Measurements from ENCODE around the gene FBXO36.
"Not testable (repeated sequence)": the region's sequence is repeated elsewhere in the genome, so short reads cannot be mapped to it uniquely, and the experiment has no call there.

The FBXO36 gene, protein sequence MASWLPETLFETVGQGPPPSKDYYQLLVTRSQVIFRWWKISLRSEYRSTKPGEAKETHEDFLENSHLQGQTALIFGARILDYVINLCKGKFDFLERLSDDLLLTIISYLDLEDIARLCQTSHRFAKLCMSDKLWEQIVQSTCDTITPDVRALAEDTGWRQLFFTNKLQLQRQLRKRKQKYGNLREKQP

DNA sequence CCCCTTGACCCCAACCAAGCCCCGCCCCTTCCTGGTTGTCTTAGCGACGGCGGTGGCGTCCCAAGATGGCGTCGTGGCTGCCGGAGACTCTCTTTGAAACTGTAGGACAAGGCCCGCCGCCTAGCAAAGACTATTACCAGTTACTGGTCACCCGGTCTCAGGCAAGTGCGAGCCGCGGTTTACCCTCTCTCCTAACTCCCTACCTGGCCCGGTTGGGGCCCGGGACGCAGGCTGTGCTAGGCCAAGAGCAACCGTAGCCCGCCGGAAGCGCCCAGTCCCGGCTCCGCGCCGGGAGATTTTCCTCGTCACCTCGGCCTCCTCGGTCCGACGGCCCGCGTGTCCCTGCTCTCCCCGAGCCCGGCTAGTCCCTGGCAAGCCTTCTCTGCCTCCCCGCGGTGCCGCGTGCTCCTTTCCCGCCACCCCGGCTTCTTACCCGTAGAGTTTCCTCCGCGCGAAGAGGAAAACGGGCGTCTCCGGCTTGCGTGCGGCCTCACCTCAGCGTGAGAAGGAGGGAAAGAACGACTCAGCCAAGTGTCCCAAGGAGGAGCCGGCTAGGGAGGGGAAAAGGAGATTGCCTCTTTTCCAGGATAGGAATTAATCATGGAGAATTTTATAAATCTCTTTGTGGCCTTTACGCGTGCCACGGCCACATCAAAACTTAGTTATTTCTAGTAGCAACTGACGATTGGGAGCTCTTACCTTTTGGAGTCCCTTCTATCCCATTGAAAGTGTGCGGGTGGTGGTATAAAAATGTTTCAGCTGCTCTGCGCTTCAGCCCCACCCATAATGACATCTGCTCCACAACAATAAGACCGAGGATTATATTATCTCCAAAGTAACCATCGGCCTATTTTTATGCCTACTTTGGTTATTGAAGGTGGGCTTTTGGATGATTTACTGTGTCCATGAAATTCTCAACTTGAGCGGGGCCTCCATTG, at the start of gene FBXO36:
FBXO36 (plus strand) TSS at position 55 of the 938 bp plus-strand sequence; CDS start at position 66, 11 bp downstream.
- DNase-seq = peak; percentile 51

DNA sequence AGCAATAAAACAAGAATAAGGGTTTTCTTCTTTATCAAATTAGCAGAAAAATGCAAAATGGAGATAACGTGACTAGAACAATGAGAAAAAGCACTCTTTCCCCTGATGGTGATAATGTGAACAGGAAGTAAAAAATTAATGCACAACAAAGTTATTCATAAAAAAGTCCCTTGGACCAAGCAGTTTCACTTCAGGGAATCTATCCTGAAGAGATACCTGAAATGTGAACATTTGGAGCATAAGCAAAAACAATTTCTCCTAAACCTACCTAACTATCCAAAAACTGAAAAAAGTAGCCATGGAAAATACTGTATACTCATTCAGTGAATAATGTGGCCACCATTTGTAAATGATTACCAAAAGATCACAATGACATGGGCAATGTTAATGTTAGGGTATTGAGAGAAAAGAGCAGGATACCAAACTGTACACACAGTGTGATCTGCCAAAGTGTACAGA, 49.2 kb upstream of the FBXO36 start:
- DNase-seq = no peak

DNA sequence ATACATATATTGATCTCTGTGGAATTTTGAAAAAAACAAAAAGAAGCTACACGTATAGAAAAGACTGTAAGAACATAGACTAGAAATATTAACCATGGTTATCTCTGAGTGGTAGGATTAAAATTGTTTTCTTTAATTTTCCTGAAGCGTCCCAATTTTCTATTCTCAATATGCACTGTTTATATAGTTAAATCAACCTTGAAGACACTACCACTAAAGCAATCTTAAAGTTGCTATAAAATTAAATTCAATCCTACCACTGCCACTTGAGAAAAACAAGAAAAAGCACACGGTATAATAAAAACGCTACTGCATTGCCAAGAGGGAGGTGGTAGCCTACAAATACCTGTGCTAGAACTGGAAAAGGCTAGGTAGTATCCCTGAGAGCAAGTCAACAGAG, 47.7 kb upstream of the FBXO36 start:
- DNase-seq = no peak

DNA sequence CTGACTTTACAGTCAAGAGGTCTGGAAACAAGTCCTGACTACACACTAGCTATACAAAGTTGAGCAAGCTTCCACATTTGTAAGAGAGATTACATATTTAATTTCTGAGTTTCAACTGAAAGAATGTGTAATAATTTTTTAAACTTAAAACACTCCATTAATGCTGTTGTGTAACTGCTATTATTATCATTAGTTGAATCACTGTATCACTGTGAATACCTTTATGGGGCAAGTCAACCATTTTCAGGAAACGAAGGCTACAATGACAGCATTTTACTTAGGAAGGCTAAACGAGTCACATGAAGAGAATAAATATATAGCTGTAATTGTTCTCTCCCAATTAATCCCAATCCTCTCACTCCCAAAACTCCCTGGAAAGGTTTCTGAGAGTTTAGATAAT, 46.8 kb upstream of the FBXO36 start:
- DNase-seq = no peak

DNA sequence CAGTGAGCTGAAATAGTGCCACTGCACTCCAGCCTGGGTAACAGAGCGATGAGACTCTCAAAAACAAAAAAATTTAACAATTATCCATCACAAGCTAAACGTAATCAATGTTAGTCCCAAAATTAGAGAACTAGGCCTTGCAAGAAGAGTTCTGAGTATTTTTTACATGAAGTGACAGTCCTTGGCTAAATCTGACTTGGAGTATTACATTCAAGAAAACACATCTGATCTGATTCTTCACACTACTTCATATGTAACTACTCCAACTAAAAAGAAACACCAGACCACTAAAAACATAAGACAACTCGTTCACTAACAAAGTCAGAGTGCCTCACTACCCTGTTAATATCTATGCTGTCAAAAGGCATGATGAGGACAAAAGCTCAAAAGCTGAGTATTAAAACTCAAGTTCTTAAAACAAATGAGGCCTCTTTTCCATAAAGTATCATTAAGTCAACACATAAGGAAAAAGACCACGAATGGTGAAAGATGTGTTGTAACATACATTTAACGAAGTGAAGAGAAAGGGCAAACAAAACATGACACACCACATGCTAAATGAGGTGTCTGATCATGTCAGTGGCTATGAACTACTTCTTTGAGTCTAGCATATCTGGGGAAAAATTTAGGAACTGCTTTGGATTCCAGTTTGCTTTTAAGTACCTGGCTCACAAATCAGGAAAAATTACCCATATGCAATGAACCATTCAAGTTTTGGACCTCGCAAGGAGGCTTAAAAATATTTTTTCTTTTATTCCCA, 42.9 kb upstream of the FBXO36 start:
- no peak for DNase-seq

DNA sequence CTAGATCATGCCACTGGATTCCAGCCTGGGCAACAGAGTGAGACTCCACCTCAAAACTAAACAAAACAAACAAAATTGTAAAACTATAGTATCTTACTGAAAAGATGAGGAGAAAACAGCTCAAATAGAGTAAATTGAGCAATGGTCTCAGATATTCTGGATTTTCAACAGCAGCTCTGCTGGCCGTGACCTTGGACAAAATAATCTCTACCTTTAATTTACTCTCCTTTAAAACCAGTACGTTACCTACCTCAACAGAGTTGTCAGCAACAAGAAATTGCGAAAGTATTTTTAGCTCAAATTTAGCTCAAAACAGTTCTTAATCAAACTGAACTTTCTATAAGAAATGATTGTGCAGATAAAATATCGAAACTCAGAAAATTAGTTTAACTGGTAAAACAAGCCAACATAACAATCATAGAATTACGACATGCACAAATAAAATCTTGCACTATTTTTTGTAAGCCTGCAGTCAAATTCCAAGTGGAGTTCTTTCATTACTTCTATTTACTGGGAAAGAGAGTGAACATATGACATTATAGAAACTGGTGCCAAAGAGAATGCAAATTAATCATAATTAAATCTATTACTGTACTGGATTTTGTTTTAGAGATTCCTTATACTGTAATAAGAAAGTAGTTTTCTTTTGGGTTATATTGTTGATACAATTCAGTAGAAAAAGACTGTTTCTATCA, 41.3 kb upstream of the FBXO36 start:
- DNase-seq = no peak

DNA sequence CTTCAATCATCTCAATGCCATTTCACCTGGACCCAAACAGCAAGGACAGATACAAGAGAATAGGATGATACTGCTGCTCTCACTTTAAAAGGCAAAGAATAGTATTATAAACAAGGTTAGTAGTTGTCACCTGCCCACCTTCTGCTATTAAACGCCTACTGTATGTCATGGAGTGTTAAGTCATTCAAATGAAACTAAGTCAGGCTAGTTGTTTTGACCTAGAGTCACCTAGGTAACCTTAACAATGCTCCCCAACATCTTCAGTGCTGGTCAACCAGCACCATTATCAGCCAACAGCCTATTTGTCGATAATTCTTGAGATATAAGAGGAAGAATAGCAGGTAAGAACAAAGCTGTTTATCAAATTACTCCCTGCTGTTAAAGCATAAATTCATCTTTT, 39.7 kb upstream of the FBXO36 start:
- DNase-seq = no peak

DNA sequence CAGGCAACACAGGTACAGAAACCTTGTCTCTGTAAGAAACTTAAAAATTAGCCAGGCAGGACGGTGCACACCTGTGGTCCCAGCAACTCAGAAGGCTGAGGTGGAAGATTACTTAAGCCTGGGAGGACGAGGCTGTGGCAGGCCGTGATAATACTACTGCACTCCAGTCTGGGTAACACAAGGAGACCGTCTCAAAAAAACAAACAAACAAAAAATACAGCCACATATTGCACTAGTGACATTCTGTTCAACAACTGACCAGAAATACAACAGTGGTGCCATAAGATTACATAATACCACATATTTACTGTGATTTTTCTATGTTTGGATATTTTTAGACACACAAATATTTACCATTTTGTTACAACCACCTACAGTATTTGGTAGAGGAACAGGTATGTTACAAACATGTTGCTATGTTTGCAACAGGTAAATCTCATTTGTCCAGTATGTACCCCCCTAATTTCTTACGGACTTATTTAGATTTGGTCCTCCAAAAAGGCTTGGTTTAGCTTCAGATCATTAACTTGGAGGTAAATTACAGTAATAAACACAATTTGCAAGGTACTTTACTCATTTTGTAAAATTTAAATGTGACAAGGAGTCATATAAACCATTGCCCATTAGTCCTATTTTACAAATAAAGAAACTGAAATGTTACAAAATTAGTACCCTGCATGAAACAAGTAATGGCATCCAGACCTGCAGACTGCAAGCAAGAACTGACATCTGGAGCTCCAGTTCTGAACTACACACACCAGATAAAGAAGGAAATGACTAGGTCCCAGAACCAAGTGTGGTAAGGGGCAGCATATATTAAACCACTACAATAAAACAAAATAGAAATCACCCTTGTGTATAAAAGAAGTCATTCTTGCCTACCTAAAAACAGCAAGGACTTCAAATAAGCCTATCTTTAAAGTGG, 37.3 kb upstream of the FBXO36 start:
- no peak for DNase-seq

DNA sequence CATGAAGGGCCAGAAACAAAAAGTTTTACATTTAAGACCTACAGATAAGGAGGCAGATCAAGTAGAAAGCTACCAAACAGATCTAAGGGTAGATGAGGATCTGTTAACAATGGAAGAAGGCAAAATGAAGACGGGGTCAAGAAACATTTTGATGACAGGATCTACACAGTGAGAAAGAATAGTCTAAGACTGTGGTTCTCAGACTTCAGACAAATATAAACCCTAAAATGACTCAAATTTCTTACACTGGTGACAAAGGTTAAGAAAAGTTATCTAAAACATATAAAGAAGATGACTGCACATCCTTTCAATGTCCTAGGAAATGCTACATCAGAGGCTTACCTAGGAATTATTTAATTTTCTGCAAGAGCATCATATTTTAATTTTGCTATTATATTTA, 34.9 kb upstream of the FBXO36 start:
- DNase-seq = no peak

DNA sequence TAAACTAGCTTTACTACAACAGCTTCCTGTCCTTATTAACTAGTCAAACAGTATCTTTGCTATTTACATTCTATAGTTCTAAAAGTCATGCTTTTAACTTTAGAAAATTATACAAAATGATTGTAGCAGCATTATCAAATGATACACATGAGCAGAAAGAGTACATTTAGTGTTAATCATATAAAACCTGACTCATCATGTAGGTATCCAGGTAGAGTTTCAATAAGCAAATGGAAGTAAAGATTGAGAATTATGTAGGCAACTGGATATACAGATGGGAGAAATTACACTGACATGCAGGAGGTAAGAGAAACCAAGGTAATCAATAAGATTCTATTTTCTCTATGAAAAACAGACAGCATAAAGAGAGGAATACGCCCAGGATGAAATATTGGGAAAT, 34.3 kb upstream of the FBXO36 start:
- no peak for DNase-seq

DNA sequence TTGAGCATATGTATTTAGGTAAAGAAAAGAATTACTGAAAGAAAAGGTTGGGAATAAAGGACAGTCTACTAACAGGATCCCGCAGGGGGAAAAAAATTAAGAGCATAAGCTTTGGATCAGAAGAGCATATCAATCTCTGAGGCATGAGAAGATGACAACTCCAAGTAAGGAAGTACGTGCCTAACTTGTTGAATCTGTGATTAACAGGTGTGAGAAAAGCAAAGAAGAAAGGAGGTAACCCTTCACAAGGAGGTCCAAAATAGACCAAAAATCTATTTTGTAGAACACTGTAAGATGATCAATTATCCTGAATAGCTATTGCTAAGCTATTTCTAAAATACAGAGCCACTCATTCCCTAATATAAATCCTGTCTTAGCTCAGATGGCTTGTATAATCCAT, 33.3 kb upstream of the FBXO36 start:
- no peak for DNase-seq

DNA sequence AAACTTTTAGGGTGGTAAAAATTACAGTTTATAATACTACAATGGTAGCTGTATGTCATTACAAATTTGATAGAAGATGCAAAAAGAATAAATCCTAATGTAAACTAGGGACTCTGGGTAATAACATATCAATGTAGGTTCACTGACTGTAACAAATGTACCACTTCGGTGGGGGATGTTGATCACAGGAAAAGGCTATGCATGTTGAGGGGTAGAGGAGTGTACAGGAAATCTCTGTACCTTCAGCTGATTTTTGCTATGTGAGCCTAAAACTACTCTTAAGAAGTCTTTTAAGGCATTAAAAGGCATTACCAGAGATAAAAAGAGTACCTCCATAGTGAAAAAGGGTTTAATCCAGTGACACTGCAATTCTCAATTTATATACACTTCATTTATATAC, 25.4 kb upstream of the FBXO36 start:
- no peak for DNase-seq

DNA sequence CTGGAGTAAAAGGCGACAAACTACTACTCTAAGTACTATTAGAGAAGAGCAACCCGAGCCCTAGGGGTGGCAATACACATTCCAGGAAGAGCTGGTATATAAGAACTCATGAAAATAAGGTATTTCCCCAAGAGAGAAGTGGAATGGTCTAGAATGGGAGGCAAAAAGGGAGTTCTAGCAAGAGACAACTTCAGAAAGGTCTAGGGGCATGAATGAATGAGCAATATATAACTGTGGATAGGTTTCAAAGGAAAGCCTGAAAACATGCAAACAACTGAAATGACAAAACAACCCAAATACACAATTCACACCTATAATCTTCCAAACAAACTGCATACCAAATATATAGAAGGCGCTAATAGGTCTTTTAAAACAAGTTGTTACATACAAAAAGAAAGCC, 22.7 kb upstream of the FBXO36 start:
- DNase-seq = no peak

DNA sequence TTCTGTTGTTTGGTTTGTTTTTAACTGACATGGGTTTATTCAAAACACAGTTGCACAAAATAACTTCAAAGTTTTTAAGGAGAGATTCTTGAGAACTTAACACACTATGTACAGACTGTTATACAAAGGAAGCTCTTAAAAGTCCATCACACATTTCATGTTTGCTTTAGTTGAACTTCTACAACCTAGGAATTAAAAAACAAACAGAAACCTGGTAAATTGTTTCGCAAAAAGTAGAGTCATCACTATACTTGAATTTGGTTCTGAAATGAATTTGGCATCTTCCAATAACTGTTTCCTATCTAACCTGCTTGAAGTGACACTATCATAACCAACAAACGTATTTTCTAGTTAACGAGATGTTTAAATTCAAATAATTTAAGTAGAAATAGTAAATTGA, 22.3 kb upstream of the FBXO36 start:
- no peak for DNase-seq

DNA sequence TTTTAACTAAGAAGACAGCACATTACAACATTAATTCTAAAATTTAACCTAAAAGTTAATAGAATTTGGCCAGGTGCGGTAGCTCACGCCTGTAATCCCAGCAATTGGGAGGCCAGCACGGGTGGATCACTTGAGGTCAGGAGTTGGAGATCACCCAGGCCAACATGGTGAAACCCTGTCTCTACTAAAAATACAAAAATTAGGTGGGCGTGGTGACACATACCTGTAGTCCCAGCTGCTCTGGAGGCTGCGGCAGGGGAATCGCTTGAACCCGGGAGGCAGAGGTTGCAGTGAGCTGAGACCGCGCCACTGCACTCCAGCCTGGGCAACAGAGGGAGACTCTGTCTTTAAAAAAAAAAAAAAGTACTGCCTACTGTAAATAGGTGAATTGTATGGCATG, 21.8 kb upstream of the FBXO36 start:
- not testable (repeated sequence) for DNase-seq

DNA sequence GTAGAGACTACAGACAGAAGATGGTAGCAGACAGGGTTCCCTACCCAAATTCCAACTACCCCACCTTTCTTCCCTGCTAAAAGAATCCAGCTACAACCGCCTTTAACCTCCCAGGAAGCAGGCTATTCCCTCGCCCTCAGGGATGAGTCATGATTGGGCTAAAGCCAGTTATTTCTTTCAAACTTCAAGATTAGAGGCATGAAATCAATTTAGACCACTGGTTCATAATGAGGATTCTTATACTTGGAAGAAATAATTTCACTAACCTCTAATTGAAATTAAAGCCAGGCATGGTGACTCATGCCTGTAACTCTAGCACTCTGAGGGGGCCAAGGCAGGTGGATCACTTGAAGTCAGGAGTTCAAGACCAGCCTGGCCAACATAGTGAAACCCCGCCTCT, 20.5 kb upstream of the FBXO36 start:
- DNase-seq = peak; percentile 78

DNA sequence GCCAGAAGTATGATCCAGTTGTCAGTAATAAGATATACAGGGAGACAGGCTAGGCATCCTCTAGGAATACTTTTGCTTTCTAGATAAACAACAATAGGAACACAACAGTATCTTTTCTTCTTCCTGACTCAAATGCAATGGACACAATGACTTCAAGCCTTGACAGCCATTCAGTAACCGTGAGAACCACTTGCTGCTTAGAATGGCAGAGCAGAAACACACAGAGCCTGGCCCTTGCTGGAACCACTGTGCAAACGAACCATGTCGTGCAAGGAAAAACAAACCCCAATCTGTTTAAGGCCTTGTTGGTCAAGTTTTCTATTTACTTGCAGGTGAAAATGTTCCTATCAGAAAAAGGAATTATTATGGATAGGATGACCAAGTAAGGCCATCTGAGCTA, 19.3 kb upstream of the FBXO36 start:
- no peak for DNase-seq

DNA sequence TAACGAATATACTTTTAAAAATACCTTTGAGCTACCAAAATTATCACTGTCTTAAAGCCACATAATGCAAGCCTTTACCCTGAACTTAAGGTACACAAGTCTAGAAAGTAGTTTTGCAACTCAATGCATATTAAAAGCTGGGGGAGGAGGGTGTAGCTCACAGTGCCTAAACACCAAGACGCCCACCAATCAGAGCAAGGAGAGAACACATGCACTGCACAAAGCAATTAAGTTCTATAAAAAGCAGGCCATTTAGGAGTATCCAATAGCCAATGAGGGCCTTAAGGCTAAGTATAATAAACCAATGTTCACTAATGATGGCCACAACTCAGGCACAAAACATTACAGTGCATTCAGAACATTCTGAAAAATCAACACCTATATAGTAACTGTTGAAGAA, 16.7 kb upstream of the FBXO36 start:
- DNase-seq = no peak

DNA sequence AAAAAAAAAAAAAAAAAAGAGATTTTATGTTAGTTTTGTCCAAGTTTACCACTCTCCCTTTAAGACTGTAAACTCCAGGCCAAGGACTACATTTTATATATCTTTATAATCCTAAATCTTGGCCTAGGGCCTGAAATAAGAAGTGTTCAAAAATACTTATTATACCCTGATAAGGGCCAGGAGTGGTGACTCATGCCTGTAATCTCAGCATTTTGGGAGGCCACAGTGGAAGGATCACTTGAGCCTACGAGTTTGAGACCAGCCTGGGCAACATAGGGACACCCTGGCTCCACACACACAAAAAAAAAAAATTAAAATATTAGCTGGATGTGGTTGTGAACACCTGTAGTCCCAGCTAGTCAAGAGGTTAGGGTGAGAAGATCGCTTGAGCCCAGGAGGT, 13.2 kb upstream of the FBXO36 start:
- no peak for DNase-seq

DNA sequence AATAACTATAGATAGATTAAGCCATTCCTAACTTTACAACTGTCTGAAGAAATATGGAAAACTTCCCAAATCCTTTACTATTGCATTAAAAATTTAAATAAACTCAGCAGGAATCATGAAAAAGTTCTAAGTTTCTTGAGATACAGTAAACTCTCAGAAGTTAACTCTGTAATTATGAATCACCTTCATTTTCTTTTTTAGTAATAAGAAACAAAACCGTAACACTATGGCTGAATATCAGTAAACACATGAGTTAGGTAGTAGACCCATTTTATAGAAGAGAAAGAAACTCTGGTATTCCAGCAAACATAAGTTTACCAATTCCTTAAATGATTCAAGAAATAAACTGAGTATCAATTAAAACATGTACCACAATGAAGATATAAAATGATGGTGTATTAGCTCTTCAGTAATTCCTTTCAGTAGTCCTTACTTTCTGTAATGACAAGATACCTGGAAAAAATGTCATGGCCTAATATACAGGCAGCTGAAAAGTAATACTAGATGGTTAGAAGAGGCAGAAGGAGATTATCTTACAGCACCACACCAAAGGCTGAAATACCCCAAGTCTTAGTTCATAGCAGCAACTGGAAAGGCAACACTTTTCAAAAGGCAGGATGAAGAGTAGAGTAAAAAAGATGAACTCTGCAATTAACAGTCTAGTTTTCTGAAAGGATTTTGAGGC, 12.0 kb upstream of the FBXO36 start:
- DNase-seq = no peak

DNA sequence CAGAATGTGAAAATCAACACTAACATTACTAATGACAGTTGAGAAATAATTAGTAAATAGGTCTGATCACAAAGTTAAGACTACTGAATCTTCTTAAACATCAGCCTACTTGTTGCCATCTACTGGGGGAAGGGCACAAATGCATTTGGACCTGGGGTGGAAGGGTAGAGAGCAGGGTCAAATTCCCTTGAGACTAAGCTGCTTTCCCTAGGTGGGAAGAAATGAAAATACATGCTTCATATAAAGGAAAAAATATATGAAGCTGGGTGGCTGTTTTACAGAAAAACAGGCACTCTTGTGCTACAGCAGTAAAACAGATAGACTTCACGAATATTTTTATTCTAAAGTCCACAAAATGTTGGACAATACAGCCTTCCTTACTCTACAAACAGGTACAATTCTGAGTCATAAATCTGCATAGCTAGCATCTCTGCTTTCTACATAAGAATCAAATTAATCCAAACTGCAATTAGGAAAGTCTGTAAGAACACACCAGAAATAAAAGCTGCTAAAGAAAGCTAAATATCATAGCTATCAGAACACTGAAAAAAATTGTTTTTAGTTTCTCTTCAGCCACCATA, 11.4 kb upstream of the FBXO36 start:
- peak; percentile 18 for DNase-seq
